NB4 (cell line): ENCODE results near the gene COMP.

Experiments
- DNase-seq: peaks from one replicate; pipeline ENCODE4 v3.0.0; 2010; ENCODE audit warnings: low read depth
- H3K4me3 ChIP-seq: one replicate; pipeline ENCODE4 v1.5.1; 2011; ENCODE audit warnings: mild to moderate bottlenecking, low read depth, low read length, moderate library complexity
- CTCF ChIP-seq: IDR thresholded peaks from one replicate; pipeline ENCODE4 v1.5.1; 2012; ENCODE audit warnings: low read depth, low read length
- MYC ChIP-seq: IDR thresholded peaks from 2 replicates; pipeline ENCODE4 v1.6.1; 2011; ENCODE audit warnings: low read depth, low read length
- POLR2A ChIP-seq: IDR thresholded peaks from 2 replicates; pipeline ENCODE4 v1.6.1; 2011; ENCODE audit warnings: mild to moderate bottlenecking; ENCODE audit not compliant: insufficient read length; ENCODE audit errors: extremely low read depth
- TF ChIP-seq, protein P1 (sequence below): IDR thresholded peaks from 2 replicates; pipeline ENCODE4 v1.6.1; 2011; ENCODE audit warnings: low read depth, low read length

COMP gene

DNA sequence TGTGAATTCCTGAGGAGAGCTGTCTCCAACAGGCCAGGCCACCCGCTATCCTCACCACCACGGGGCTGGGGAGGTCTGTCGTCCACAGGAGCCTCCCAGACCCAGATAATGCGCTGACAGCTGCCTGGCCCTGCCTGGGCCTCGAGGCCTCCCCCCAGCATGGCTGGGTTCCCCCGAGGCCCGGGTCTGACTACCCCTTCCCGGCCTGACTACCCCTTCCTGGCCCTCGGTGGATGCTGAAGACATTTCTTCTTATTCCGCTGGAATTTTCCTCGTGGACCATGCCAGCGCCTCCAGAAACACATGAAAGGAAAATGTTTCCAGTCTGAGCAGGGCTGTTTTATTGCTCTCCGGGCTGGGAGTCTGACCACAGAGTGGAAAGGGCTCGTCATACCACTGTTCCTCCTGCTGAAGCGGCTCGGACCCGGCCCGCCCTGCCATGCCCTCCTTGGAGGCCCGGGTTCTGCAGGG is 16.8 kb upstream of the COMP start:
- H3K4me3 ChIP-seq: no peak overlapping the region
- DNase-seq: no peak
- no peak for TF ChIP-seq CTCF
- TF ChIP-seq MYC: no peak
- TF ChIP-seq, protein P1, sequence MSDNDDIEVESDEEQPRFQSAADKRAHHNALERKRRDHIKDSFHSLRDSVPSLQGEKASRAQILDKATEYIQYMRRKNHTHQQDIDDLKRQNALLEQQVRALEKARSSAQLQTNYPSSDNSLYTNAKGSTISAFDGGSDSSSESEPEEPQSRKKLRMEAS: no peak

DNA sequence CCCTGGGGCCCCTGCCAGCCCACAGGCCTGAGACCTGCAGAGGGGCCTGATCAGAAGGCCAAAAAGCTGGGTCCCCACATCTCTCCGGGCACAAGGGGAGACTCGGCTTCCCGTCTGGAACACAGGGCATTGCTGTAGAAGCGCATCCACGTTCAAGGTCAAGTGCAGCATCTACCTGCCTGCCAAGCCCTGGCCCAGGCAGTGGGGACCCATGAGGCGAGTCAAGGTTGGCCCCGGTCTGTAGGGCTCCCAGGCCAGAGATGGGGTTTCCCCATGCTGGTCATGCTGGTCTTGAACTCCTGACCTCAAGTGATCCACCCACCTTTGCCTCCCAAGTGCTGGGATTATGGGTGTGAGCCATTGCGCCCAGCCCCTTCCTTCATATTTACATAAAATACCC is 13.5 kb upstream of the COMP start:
- no peak overlapping the region for H3K4me3 ChIP-seq

DNA sequence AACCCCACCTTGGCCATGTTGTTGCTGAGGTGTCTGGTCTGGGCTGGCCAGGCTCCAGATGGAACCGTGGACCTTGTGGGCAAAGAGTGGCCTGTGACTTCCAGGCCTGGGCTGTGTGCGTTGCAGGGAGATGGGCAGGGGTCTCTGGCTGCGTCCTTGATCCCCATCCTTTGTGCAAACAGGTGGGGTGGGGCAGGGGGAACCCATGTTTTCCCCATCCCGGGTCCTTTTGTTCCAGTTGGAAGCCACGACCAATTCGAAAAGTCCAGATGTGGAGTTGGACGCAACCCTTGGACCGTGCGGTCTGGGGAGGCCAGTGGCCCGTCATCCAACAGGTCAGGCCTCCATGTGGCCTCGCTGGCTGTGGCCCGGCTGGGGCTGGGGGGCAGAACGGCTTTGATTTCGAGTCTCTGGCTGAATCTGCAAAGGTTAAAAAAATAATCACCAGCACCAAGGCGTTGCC is 13.1 kb upstream of the COMP start:
- no peak for DNase-seq
- no peak for TF ChIP-seq MYC
- TF ChIP-seq, protein P1: no peak
- no peak overlapping the region for H3K4me3 ChIP-seq

More for the DNA sequence above, 13.5 kb upstream of the COMP start:
- DNase-seq: no peak
- TF ChIP-seq POLR2A (no peak), MYC (no peak), CTCF (no peak)
- TF ChIP-seq, protein P1: no peak

DNA sequence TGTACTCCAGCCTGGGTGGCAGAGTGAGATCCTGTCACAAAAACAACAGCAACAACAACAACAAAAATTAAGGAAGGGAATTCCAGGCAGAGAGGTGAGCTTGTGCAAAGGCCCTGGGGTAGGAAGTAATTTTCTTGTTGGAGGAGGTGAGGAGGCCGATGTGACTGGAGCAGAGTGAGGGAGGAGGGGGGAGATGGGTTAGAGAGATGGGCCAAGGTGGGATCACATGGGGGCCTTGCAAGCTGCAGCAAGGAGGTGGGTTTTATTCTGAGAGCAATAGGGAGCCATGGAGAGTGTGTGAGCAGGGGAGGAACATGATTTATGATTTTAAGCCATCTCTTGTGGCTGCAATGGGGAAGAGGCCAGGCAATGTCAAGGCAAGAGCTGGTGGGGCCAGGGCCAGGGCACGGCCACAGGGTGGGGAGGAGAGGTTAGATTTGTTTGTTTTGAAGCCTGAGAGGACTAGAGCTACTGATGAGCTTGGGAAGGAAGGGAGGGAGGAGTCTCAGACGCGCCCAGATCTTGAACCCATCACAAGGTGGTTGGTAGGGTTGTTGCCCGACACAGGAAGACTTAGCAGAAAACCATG is 12.5 kb upstream of the COMP start:
- no peak for DNase-seq
- H3K4me3 ChIP-seq: no peak overlapping the region
- TF ChIP-seq CTCF: no peak
- no peak for TF ChIP-seq POLR2A
- TF ChIP-seq, protein P1: no peak
- no peak for TF ChIP-seq MYC

DNA sequence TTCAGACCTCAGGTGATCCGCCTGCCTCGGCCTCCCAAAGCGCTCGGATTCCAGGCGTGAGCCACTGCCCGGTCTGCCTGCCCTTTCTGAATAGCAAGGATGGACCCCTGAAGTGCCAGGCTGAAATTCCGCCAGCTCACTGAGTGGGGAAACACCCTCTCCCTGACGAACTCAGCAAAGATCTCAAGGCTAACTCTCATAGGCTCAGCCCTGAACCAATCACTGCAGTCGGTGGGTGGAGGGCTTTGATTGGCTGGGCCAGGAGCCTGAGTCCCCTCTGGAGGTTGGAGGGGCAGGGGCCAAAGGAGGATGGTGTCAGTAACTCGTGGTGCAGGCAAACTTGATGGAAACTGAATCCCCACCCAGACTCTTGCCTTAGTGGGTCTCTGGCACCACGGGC is 11.2 kb upstream of the COMP start:
- no peak overlapping the region for H3K4me3 ChIP-seq
- peak; percentile 34 for DNase-seq
- TF ChIP-seq CTCF (no peak), MYC (no peak), POLR2A (no peak)
- TF ChIP-seq, protein P1: no peak

GRCh38 chr19:18800636-18801035 is 9.5 kb upstream of the COMP start:
- TF ChIP-seq, protein P1: no peak
- no peak for TF ChIP-seq CTCF
- TF ChIP-seq POLR2A: no peak
- DNase-seq: no peak
- no peak overlapping the region for H3K4me3 ChIP-seq
